ENCODE data around the gene NALCN.
A peak's percentile ranks its signal among the peaks of the same experiment; 100 is the strongest.

Gene NALCN

GRCh38 chr13:101416181-101417042 is at the start of gene NALCN:
Gene NALCN (minus strand): TSS chr13:101416508. CDS start chr13:101399126, 17,382 bp downstream.
- no peak for TF ChIP-seq CTCF (IDR thresholded peaks at IDR 0.05)

GRCh38 chr13:101465877-101466276 is 49.6 kb upstream of the NALCN start:
- TF ChIP-seq CTCF (IDR thresholded peaks at IDR 0.05): no peak

- no peak for TF ChIP-seq CTCF (IDR thresholded peaks at IDR 0.05)
Measured at GRCh38 chr13:101457176-101457575, 40.9 kb upstream of the NALCN start.

- no peak for TF ChIP-seq CTCF (IDR thresholded peaks at IDR 0.05)
Measured at GRCh38 chr13:101455863-101456262, 39.6 kb upstream of the NALCN start.

- TF ChIP-seq CTCF (IDR thresholded peaks at IDR 0.05): no peak
Measured at GRCh38 chr13:101454767-101455166, 38.5 kb upstream of the NALCN start.

- TF ChIP-seq CTCF (IDR thresholded peaks at IDR 0.05): peak; percentile 33; the same call in 1 of the 2 replicates
Measured at GRCh38 chr13:101453784-101454201, 37.5 kb upstream of the NALCN start.

GRCh38 chr13:101452519-101453485 is 36.5 kb upstream of the NALCN start, which contains the start of gene ITGBL1:
Gene ITGBL1 (plus strand): TSS chr13:101452675. CDS start chr13:101452834, 159 bp downstream.
- TF ChIP-seq CTCF (IDR thresholded peaks at IDR 0.05): no peak

All from LNCAP (cell line).